Lung (tissue), 12 donors: Measurements from ENCODE around the gene SMARCD1. TPM values are rescaled to one million over a fixed set of nuclear protein-coding genes. Genes with fewer than 3 reads are reported as not detected.

Source experiments
- ATAC-seq: fragments of 200-7000 bp; cut with Tn5 transposase; one replicate; pipeline ENCODE4 v1.9.1; 2020; ENCODE audit warnings: moderate number of reproducible peaks; ENCODE audit not compliant: insufficient read depth, low FRiP score
- DNase-seq, 3 donors: peaks; one replicate each; pipeline ENCODE4 v3.0.0-alpha.2; 2013 to 2017
- H3K27ac ChIP-seq, 2 donors: one replicate each; pipeline ENCODE4 v1.5.1; 2013; ENCODE audit warnings: mild to moderate bottlenecking in 2 of 2, moderate library complexity in 2 of 2, control low read depth in 1 of 2, inconsistent platforms in 1 of 2, low read depth in 1 of 2, low read length in 1 of 2
- H3K27me3 ChIP-seq, 3 donors: one replicate each; pipeline ENCODE4 v1.5.1; 2013; ENCODE audit warnings: low read length in 2 of 3; ENCODE audit not compliant: control insufficient read depth in 3 of 3, insufficient read depth in 3 of 3
- H3K36me3 ChIP-seq, 4 donors: one replicate each; pipeline ENCODE4 v1.5.1; 2013; ENCODE audit warnings: low read length in 4 of 4, mild to moderate bottlenecking in 1 of 4, moderate library complexity in 1 of 4; ENCODE audit not compliant: control insufficient read depth in 4 of 4, insufficient read depth in 4 of 4
- H3K4me1 ChIP-seq, 5 donors: one replicate each; pipeline ENCODE4 v1.5.1; 2013; ENCODE audit warnings: low read length in 5 of 5, mild to moderate bottlenecking in 2 of 5, moderate library complexity in 1 of 5; ENCODE audit not compliant: control insufficient read depth in 5 of 5, insufficient read depth in 5 of 5
- H3K4me3 ChIP-seq: one replicate; pipeline ENCODE4 v1.5.1; 2013; ENCODE audit warnings: mild to moderate bottlenecking, control low read depth, moderate library complexity
- H3K9ac ChIP-seq, 2 donors: one replicate each; pipeline ENCODE4 v1.5.1; 2013; ENCODE audit warnings: low read length in 2 of 2, control low read depth in 1 of 2; ENCODE audit not compliant: insufficient read depth in 1 of 2
- H3K9me3 ChIP-seq, 4 donors: one replicate each; pipeline ENCODE4 v1.5.1; 2013; ENCODE audit warnings: low read length in 3 of 4, mild to moderate bottlenecking in 1 of 4, moderate library complexity in 1 of 4; ENCODE audit not compliant: control insufficient read depth in 4 of 4, insufficient read depth in 3 of 4
- CTCF ChIP-seq: IDR thresholded peaks from 2 replicates; pipeline ENCODE4 v1.5.1; 2012; ENCODE audit warnings: mild to moderate bottlenecking; ENCODE audit errors: control extremely low read depth, extremely low read depth
- WGBS, 2 donors: extraction: QIAGEN DNeasy Blood & Tissue Kit; methylation state at CpG; one replicate each; pipeline ENCODE4 v1.1.7; 2013; 5-methylcytosine and 5-hydroxymethylcytosine counted together
- polyA plus RNA-seq, 2 donors: library from polyadenylated mRNA; stranded (reverse); fragments of 200-250 nt; gene quantifications; one replicate each; pipeline ENCODE4 v1.2.1, GENCODE V29; 2013
- total RNA-seq, 2 donors: library from RNA; depleted of rRNA in 1 of 2; stranded (reverse); fragments of >200 nt in 1 of 2; gene quantifications; one replicate each; pipeline ENCODE4 v1.2.1, GENCODE V29; 2014 to 2021
- donor health status: control.
- donor health status: control.
- donor health status: Bipolar disorder and iron deficiency.
- donor health status: healthy.
- donor health status: DM: yes; HTN: yes; CAD: no.

SMARCD1 gene
- total and polyA plus RNA-seq, 4 donors: 11.9 to 58.8 (median 41.6) TPM

DNA sequence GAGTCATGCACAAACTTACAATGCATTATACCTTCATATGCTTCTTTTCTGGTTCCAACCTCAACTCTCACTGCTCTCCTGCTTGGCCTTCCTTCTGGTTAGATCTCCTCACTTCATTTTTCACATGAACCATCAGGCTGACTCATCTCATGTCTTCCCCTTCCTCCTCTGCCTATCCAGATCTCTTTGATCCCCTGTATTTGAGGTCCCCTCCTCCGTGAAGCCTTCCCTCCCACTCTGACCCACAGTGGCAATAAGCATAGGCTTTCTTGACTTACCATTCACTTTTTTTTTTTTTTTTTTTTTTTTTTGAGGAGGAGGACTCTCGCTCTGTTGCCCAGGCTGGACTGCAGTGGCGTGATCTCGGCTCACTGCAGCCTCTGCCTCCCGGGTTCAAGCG lies 42.4 kb upstream of the SMARCD1 start:
- Histone ChIP-seq H3K36me3 (no peaks in the 10 kb centered on the region), H3K27ac (no peak overlapping the region), H3K4me1 (no peaks in the 10 kb centered on the region), H3K4me3 (no peak overlapping the region), H3K27me3 (no peaks in the 10 kb centered on the region), H3K9me3 (no peaks in the 10 kb centered on the region), H3K9ac (no peak overlapping the region)
- ATAC-seq: no peak
- 90% methylated on average over 6 of the region's 6 CpGs for whole genome bisulfite sequencing, 2 donors
- no peak for DNase-seq
- TF ChIP-seq CTCF: no peak

DNA sequence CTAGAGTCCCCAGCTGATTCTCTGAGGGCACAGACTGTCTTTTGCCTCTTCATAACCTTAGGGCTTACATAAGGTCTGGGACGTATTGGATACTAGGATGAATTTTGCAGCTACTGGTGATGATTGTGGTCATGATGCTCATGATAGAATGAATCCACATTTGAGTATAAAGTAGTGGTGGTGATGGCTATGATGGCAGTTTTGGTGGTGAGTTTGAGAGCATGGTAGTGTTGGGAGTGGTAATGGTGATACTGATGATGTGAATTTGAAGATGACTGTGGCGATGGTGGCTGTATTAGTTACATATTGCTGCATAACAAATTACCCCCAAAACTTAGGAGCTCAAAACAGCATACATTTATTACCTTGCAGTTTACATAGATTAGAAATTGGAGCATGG lies 41.8 kb upstream of the SMARCD1 start:
- no peaks in the 10 kb centered on the region for H3K36me3 ChIP-seq
- no peak overlapping the region for H3K27ac ChIP-seq
- no peaks in the 10 kb centered on the region for H3K27me3 ChIP-seq
- TF ChIP-seq CTCF: no peak
- no peaks in the 10 kb centered on the region for H3K4me1 ChIP-seq
- DNase-seq (no peak), ATAC-seq (no peak)
- no peaks in the 10 kb centered on the region for H3K9me3 ChIP-seq
- no peak overlapping the region for H3K4me3 ChIP-seq
- WGBS, 2 donors: 91 to 94% methylated on average over 2 of the region's 2 CpGs
- no peak overlapping the region for H3K9ac ChIP-seq

DNA sequence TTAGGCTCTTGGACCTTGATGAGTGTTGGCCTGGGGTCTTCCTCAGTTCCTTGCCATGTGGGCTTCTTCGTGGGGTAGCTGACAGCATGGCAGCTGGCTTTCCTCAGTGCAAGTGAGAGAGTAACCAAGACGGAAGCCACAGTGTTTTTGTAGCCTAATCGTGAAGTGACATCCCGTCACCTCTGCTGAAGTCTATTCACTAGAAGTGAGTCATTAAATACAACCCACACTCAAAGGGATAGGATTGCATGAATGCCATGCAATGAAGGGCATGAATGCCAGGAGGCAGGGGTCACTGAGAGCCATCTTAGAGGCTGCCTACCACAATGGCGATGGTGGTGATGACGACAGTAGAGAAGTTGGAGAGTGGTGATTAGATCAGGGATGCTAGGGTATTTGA lies 41.3 kb upstream of the SMARCD1 start:
- Histone ChIP-seq H3K27me3 (no peaks in the 10 kb centered on the region), H3K4me1 (no peaks in the 10 kb centered on the region), H3K9ac (no peak overlapping the region), H3K9me3 (no peaks in the 10 kb centered on the region), H3K4me3 (no peak overlapping the region), H3K27ac (no peak overlapping the region), H3K36me3 (no peaks in the 10 kb centered on the region)
- ATAC-seq: no peak
- no peak for DNase-seq
- WGBS, 2 donors: 81 to 88% methylated on average over 6 of the region's 6 CpGs
- TF ChIP-seq CTCF: no peak

DNA sequence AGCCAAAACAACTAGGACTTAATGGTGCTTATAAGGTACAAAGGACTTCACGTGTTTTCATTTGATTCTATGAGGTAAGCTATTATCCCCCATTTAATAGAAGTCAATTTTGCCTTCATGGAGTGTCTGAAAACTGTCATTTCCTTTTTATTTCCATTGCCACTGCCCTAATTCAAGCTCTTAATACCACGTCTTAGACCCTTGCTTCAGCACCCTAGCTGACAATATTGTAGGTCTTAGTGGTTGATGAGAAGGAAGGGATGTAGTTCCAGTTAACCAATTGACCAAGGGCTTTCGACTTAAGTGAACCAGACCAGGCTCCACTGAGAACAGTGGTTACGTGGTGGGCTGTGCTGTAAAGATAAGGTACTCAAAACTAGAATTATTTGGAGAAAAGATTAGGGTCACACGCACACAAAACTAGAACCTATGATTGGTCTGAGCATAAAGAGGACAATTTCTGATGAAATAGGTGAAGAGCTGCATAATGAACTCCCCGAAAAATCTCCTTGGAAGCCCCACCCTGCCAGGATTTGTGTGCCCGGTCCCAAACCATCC lies 37.4 kb upstream of the SMARCD1 start:
- WGBS, 2 donors: 88% methylated on average over 7 of the region's 7 CpGs

More for the DNA sequence above, 37.4 kb upstream of the SMARCD1 start:
- Histone ChIP-seq H3K36me3 (no peaks in the 10 kb centered on the region), H3K4me1 (peaks cover 0 to 15% (median 7%) of the 10 kb centered on the region in 5 donors), H3K27ac (no peak overlapping the region), H3K9me3 (no peaks in the 10 kb centered on the region), H3K27me3 (no peaks in the 10 kb centered on the region), H3K9ac (no peak overlapping the region), H3K4me3 (no peak overlapping the region)
- no peak for ATAC-seq
- TF ChIP-seq CTCF: no peak
- no peak for DNase-seq
